Measurements from ENCODE around the gene GPR135.

Gene GPR135, protein sequence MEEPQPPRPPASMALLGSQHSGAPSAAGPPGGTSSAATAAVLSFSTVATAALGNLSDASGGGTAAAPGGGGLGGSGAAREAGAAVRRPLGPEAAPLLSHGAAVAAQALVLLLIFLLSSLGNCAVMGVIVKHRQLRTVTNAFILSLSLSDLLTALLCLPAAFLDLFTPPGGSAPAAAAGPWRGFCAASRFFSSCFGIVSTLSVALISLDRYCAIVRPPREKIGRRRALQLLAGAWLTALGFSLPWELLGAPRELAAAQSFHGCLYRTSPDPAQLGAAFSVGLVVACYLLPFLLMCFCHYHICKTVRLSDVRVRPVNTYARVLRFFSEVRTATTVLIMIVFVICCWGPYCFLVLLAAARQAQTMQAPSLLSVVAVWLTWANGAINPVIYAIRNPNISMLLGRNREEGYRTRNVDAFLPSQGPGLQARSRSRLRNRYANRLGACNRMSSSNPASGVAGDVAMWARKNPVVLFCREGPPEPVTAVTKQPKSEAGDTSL

DNA sequence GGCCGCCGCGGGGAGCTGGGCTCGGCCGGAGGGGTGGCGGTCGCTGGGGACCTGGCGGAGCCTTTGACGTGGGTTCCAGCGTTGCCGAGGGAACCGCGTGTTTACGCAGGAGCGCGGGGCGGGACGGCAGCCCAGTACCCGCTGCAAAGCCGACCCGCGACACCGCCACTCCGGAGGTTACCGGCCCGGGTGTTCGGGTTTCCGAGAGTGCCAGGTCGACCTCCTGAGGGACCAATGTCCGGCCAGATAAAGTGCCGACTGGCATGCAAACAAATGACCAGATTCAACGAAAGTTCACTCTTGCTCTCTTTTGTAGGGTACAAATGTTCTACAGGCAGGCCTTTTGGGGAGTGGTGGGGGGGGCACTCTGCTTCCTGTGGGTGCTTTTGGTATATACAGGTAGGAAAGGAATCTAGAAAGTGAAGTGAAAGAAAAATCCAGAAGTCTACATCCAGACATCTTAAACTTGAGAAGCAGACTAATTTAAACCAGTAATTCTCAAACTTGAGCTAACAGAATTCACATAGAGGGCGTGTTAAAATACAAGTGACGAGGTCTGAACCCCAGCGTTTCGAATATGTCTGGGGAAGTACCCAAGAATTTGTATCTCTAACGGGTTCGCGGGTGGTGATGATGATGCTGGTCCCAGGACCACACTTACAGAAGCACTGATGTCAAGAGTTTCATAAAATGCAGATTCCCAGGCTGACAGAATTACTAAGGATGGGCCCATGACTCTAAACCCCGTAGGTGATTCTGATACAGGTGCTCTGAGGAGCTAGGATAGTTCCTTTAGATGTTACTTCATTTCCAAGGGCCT lies at the start of gene GPR135:
GPR135 (minus strand) TSS at position 65 of the 820 bp plus-strand sequence. CDS start 154 bp downstream, outside the sequence.
- Histone ChIP-seq H3K4me3 (ENCODE audit: low read length) (peak within 1 kb of the TSS; percentile 61), H3K36me3 (ENCODE audit: control insufficient read depth, low read depth, low read length) (no peaks in the 10 kb centered on the region), H3K27ac (ENCODE audit: low read length) (no peak within 1 kb of the TSS), H3K9ac (ENCODE audit: low read length) (peak within 1 kb of the TSS; percentile 22), H3K4me1 (ENCODE audit: control insufficient read depth, low read depth, low read length) (peaks cover 3% of the 10 kb centered on the region), H3K9me3 (ENCODE audit: control insufficient read depth, low read depth, low read length) (no peaks in the 10 kb centered on the region), H3K27me3 (ENCODE audit: control insufficient read depth, insufficient read depth, low read length) (peaks cover 26% of the 10 kb centered on the region)

DNA sequence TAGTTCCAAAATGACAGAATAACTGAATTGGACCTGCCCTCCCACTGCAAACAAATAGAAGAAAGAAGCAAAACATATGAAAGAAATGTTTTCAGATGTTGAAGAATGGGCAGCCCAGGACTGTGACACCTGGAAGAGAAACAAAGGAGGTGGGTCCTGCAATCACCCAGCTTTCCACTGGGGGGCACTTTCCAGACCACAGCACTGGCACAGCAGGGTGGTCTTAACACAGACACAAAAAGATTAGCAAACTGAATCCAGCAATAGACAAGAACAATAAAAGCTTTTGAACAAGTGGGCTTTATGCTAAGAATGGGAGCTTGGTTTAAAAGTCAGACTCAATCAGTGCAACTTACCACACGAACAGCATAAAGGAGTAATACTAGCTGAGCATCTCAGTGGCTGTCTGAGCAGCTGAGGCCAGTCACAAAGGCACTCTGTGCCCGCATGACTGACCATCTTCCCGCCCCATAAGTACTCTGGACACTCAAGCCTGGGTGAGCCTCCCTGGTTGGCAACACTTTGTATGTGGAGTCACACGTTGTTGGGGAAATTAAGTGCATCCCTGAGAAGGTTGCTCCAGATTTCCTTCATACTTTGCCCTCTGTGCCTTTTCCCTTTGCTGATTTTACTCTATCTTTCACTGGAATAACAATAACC lies 46.9 kb upstream of the GPR135 start:
- H3K27me3 ChIP-seq (ENCODE audit: control insufficient read depth, insufficient read depth, low read length), result no peaks in the 10 kb centered on the region
- no peaks in the 10 kb centered on the region for H3K36me3 ChIP-seq (ENCODE audit: control insufficient read depth, low read depth, low read length)
- no peak overlapping the region for H3K27ac ChIP-seq (ENCODE audit: low read length)
- no peak overlapping the region for H3K9ac ChIP-seq (ENCODE audit: low read length)
- H3K4me3 ChIP-seq (ENCODE audit: low read length), result no peak overlapping the region
- no peaks in the 10 kb centered on the region for H3K4me1 ChIP-seq (ENCODE audit: control insufficient read depth, low read depth, low read length)
- H3K9me3 ChIP-seq (ENCODE audit: control insufficient read depth, low read depth, low read length), result no peaks in the 10 kb centered on the region

DNA sequence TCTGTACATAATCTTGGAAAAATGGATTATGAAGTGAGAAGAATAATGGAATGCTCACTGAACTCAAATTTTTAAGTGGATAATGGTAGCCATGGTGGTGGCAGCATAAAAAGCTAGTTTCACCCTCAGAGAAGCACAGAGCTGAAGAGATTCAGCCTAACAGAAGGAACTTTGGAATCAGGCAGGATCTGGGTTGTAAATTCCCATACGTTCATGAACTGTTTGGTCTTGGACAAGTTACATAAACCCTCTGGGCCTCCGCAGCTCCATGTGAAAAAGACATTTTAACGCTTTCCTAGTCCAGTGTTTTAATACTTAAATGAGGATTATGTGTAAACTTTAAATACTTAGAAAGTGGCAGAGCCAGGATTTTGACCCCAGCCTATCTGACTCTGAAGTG lies 45.8 kb upstream of the GPR135 start:
- no peaks in the 10 kb centered on the region for H3K4me1 ChIP-seq (ENCODE audit: control insufficient read depth, low read depth, low read length)
- H3K27me3 ChIP-seq (ENCODE audit: control insufficient read depth, insufficient read depth, low read length), result no peaks in the 10 kb centered on the region
- H3K9ac ChIP-seq (ENCODE audit: low read length), result no peak overlapping the region
- no peaks in the 10 kb centered on the region for H3K36me3 ChIP-seq (ENCODE audit: control insufficient read depth, low read depth, low read length)
- no peak overlapping the region for H3K27ac ChIP-seq (ENCODE audit: low read length)
- no peaks in the 10 kb centered on the region for H3K9me3 ChIP-seq (ENCODE audit: control insufficient read depth, low read depth, low read length)
- no peak overlapping the region for H3K4me3 ChIP-seq (ENCODE audit: low read length)

DNA sequence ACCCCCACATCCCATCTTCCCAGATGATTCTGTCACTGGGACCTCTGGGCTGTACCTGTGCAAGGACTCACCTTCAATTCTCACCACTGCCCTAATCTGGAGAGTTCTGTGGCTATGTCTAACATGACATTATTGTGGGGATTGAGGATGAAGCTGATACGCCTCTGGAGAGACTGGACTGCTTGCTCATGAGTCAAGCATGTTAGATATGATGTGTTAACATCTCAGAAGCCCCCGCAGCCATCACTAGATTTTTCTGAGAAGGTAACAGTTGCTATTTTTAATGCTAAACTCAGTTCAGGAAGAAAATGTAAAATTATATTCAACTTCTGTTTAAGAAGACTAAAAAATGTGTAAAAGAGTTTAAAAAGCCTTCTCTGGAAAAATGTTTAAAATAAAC lies 44.8 kb upstream of the GPR135 start:
- H3K9ac ChIP-seq (ENCODE audit: low read length), result no peak overlapping the region
- H3K36me3 ChIP-seq (ENCODE audit: control insufficient read depth, low read depth, low read length), result no peaks in the 10 kb centered on the region
- H3K9me3 ChIP-seq (ENCODE audit: control insufficient read depth, low read depth, low read length), result no peaks in the 10 kb centered on the region
- H3K27me3 ChIP-seq (ENCODE audit: control insufficient read depth, insufficient read depth, low read length), result no peaks in the 10 kb centered on the region
- no peak overlapping the region for H3K27ac ChIP-seq (ENCODE audit: low read length)
- no peaks in the 10 kb centered on the region for H3K4me1 ChIP-seq (ENCODE audit: control insufficient read depth, low read depth, low read length)
- H3K4me3 ChIP-seq (ENCODE audit: low read length), result no peak overlapping the region

DNA sequence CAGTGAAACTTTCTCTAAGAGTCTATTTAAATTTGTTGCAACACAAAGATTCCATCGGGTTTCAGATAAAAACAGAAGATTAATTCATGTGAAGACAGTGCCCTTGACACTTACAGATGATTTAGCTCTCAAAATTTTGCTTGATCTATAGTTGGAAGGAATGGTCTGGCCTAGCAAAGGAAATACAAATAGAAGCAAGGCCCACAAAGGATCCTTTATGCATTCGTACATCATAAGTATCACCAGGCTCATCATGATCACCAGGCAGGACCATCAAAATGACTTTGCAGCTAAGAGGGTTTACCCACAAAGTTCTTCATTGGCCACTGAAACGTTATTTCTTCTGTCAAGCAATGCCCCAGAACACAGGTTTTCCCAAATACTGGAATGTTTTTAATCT lies 43.9 kb upstream of the GPR135 start:
- Histone ChIP-seq H3K27ac (ENCODE audit: low read length) (no peak overlapping the region), H3K9ac (ENCODE audit: low read length) (no peak overlapping the region), H3K36me3 (ENCODE audit: control insufficient read depth, low read depth, low read length) (peaks cover 2% of the 10 kb centered on the region), H3K4me3 (ENCODE audit: low read length) (no peak overlapping the region), H3K4me1 (ENCODE audit: control insufficient read depth, low read depth, low read length) (no peaks in the 10 kb centered on the region), H3K27me3 (ENCODE audit: control insufficient read depth, insufficient read depth, low read length) (no peaks in the 10 kb centered on the region), H3K9me3 (ENCODE audit: control insufficient read depth, low read depth, low read length) (no peaks in the 10 kb centered on the region)

DNA sequence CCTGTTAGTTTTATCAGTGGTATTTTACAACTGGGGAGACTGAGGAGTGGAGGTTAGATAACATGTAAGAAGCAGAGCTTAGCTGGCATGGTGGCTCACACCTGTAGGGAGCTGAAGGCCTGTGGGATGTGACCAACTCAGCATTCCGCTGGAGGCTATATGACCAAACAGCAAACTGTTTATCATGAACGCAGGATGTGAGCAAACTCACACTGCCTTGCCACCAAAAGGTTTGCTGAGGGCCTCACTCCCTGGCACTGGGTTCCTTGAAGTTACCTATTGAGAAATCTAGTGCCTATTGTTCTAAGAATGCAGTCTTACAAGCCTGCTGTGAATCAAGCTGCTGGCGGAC lies 42.5 kb upstream of the GPR135 start:
- Histone ChIP-seq H3K27ac (ENCODE audit: low read length) (no peak overlapping the region), H3K4me1 (ENCODE audit: control insufficient read depth, low read depth, low read length) (no peaks in the 10 kb centered on the region), H3K9ac (ENCODE audit: low read length) (no peak overlapping the region), H3K9me3 (ENCODE audit: control insufficient read depth, low read depth, low read length) (no peaks in the 10 kb centered on the region), H3K4me3 (ENCODE audit: low read length) (no peak overlapping the region), H3K36me3 (ENCODE audit: control insufficient read depth, low read depth, low read length) (peaks cover 6% of the 10 kb centered on the region), H3K27me3 (ENCODE audit: control insufficient read depth, insufficient read depth, low read length) (no peaks in the 10 kb centered on the region)

DNA sequence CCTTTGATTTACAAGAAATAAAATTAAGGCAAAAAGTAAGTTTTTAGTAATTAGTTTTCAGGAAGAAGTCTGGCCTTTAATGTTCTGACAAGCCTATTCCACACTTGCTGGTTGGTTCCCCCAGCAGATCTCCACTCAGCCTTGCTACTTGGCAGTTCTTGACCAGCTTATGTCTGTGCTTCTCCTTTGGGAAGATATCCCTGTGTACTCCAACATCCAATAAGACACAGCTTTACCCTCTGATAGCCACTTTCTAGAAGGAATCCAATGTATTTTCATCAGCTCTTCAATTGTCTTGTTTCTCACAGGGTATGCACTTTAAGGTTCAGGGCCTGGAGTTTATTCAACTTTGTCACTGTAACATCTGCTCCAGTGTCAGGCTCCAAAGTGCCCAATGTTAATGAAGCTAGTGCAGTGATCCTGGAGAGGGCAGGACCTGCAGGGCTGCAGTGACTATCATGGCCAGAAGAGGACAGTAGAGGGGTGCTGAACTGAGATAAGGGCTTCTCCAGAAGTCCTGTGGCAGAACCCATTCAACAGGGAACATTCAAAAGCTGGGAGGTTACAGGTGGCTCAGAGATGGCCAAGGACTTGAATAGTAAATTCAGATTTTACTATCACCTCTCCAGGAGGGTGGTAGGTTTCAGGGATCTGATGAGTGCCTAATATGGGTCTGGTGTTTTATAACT lies 42.0 kb upstream of the GPR135 start:
- Histone ChIP-seq H3K9ac (ENCODE audit: low read length) (no peak overlapping the region), H3K36me3 (ENCODE audit: control insufficient read depth, low read depth, low read length) (peaks cover 6% of the 10 kb centered on the region)

DNA sequence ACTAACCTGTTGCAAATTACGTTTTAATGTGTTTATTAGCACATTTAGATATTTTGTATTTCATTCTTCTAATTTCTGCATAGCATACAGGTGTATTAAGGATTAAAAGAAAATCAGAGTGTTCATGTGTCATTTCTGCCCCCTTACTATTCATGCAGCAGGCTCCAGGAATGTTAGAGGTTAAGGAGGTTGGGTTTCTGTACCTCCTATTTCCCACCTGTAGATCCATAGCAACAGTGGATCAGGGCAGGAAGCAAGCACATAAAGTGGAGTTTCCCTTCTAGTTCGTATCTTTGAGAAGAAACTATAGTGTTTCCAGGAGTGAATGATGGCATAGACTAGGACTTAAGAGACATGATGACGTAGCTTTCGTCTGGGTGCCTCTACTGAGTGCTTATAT lies 38.1 kb upstream of the GPR135 start:
- Histone ChIP-seq H3K9me3 (ENCODE audit: control insufficient read depth, low read depth, low read length) (no peaks in the 10 kb centered on the region), H3K4me3 (ENCODE audit: low read length) (no peak overlapping the region), H3K27ac (ENCODE audit: low read length) (no peak overlapping the region), H3K9ac (ENCODE audit: low read length) (no peak overlapping the region), H3K36me3 (ENCODE audit: control insufficient read depth, low read depth, low read length) (peaks cover 26% of the 10 kb centered on the region), H3K4me1 (ENCODE audit: control insufficient read depth, low read depth, low read length) (no peaks in the 10 kb centered on the region), H3K27me3 (ENCODE audit: control insufficient read depth, insufficient read depth, low read length) (no peaks in the 10 kb centered on the region)

More for the DNA sequence above, 42.0 kb upstream of the GPR135 start:
- H3K9me3 ChIP-seq (ENCODE audit: control insufficient read depth, low read depth, low read length), result no peaks in the 10 kb centered on the region
- no peaks in the 10 kb centered on the region for H3K27me3 ChIP-seq (ENCODE audit: control insufficient read depth, insufficient read depth, low read length)
- H3K4me1 ChIP-seq (ENCODE audit: control insufficient read depth, low read depth, low read length), result no peaks in the 10 kb centered on the region
- no peak overlapping the region for H3K4me3 ChIP-seq (ENCODE audit: low read length)
- no peak overlapping the region for H3K27ac ChIP-seq (ENCODE audit: low read length)

DNA sequence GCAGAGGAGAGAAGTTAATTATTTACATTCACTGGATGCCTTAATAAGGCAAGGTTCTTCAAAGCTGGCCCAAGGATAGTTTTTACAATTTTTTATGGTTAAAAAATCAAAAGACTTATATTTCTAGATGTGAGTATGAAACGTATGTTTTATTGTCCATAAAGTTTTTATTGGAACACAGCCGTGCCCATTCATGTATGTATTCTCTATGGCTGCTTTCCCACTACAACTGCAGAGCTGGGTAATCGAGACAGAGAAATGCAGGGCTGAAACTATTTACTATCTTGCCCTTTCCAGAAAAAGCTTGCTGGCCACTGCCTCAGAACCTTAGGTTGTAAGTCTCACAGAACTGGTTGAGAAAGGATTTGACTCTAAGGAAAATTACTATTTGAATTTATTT lies 35.6 kb upstream of the GPR135 start:
- Histone ChIP-seq H3K4me1 (ENCODE audit: control insufficient read depth, low read depth, low read length) (no peaks in the 10 kb centered on the region), H3K4me3 (ENCODE audit: low read length) (no peak overlapping the region), H3K9ac (ENCODE audit: low read length) (no peak overlapping the region), H3K36me3 (ENCODE audit: control insufficient read depth, low read depth, low read length) (peaks cover 43% of the 10 kb centered on the region), H3K9me3 (ENCODE audit: control insufficient read depth, low read depth, low read length) (no peaks in the 10 kb centered on the region), H3K27ac (ENCODE audit: low read length) (no peak overlapping the region), H3K27me3 (ENCODE audit: control insufficient read depth, insufficient read depth, low read length) (no peaks in the 10 kb centered on the region)

DNA sequence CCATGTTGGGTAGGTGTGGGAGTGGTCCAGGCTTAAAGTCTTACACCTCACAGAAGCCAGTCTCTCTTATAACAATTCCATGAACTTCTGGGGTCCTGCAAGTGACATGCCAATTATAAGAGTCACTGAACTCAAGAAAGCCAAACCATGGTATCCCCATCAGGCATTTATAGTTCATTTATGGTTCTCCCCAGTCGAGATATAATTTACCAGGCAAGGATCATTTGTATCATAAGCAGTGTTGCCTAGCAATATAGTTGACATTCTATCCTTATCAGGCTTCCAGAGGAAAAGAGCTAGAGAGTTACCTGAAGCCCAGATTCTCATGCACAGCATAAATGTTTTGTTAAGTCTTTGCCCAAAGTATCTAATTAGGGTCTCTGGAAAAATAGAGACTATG lies 27.2 kb upstream of the GPR135 start:
- no peak overlapping the region for H3K9ac ChIP-seq (ENCODE audit: low read length)
- no peaks in the 10 kb centered on the region for H3K9me3 ChIP-seq (ENCODE audit: control insufficient read depth, low read depth, low read length)
- H3K36me3 ChIP-seq (ENCODE audit: control insufficient read depth, low read depth, low read length), result peaks cover 74% of the 10 kb centered on the region
- no peaks in the 10 kb centered on the region for H3K4me1 ChIP-seq (ENCODE audit: control insufficient read depth, low read depth, low read length)
- no peak overlapping the region for H3K4me3 ChIP-seq (ENCODE audit: low read length)
- H3K27ac ChIP-seq (ENCODE audit: low read length), result no peak overlapping the region
- H3K27me3 ChIP-seq (ENCODE audit: control insufficient read depth, insufficient read depth, low read length), result no peaks in the 10 kb centered on the region

DNA sequence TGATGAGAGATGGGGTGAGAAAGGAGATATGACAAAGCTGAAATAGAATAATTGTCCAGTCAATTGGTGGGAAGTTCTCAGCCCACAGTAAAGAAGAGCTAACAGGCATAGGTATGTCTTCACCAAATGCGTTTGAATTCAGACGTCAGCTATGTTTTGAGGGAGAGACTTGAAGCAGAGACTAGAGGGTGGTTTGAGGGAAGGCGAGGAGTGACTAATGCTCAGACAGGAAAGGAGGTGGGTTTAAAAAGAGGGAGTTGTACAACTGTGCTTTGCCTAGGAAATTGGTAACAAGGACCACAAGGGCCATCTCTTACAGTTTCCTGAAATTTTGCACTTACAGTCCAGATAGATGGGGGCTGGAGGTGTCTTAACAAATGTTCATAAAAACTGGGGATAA lies 25.6 kb upstream of the GPR135 start:
- Histone ChIP-seq H3K9me3 (ENCODE audit: control insufficient read depth, low read depth, low read length) (no peaks in the 10 kb centered on the region), H3K4me1 (ENCODE audit: control insufficient read depth, low read depth, low read length) (no peaks in the 10 kb centered on the region), H3K27ac (ENCODE audit: low read length) (no peak overlapping the region), H3K4me3 (ENCODE audit: low read length) (no peak overlapping the region), H3K36me3 (ENCODE audit: control insufficient read depth, low read depth, low read length) (peaks cover 63% of the 10 kb centered on the region), H3K9ac (ENCODE audit: low read length) (no peak overlapping the region), H3K27me3 (ENCODE audit: control insufficient read depth, insufficient read depth, low read length) (no peaks in the 10 kb centered on the region)

Measured in iPS-18a (cell line).